Ammon's horn (tissue), 1 donor: Measurements from ENCODE around the gene GTF3C1.
A peak's percentile ranks its signal among the peaks of the same experiment; 100 is the strongest.
"Not testable (repeated sequence)": the region's sequence is repeated elsewhere in the genome, so short reads cannot be mapped to it uniquely, and the experiment has no call there.

ENCODE experiments used
- DNase-seq: peaks from one replicate; pipeline ENCODE4 v3.0.0-alpha.2; 2016; ENCODE audit warnings: low spot score

The GTF3C1 gene, protein sequence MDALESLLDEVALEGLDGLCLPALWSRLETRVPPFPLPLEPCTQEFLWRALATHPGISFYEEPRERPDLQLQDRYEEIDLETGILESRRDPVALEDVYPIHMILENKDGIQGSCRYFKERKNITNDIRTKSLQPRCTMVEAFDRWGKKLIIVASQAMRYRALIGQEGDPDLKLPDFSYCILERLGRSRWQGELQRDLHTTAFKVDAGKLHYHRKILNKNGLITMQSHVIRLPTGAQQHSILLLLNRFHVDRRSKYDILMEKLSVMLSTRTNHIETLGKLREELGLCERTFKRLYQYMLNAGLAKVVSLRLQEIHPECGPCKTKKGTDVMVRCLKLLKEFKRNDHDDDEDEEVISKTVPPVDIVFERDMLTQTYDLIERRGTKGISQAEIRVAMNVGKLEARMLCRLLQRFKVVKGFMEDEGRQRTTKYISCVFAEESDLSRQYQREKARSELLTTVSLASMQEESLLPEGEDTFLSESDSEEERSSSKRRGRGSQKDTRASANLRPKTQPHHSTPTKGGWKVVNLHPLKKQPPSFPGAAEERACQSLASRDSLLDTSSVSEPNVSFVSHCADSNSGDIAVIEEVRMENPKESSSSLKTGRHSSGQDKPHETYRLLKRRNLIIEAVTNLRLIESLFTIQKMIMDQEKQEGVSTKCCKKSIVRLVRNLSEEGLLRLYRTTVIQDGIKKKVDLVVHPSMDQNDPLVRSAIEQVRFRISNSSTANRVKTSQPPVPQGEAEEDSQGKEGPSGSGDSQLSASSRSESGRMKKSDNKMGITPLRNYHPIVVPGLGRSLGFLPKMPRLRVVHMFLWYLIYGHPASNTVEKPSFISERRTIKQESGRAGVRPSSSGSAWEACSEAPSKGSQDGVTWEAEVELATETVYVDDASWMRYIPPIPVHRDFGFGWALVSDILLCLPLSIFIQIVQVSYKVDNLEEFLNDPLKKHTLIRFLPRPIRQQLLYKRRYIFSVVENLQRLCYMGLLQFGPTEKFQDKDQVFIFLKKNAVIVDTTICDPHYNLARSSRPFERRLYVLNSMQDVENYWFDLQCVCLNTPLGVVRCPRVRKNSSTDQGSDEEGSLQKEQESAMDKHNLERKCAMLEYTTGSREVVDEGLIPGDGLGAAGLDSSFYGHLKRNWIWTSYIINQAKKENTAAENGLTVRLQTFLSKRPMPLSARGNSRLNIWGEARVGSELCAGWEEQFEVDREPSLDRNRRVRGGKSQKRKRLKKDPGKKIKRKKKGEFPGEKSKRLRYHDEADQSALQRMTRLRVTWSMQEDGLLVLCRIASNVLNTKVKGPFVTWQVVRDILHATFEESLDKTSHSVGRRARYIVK (N-terminal part only)

DNA sequence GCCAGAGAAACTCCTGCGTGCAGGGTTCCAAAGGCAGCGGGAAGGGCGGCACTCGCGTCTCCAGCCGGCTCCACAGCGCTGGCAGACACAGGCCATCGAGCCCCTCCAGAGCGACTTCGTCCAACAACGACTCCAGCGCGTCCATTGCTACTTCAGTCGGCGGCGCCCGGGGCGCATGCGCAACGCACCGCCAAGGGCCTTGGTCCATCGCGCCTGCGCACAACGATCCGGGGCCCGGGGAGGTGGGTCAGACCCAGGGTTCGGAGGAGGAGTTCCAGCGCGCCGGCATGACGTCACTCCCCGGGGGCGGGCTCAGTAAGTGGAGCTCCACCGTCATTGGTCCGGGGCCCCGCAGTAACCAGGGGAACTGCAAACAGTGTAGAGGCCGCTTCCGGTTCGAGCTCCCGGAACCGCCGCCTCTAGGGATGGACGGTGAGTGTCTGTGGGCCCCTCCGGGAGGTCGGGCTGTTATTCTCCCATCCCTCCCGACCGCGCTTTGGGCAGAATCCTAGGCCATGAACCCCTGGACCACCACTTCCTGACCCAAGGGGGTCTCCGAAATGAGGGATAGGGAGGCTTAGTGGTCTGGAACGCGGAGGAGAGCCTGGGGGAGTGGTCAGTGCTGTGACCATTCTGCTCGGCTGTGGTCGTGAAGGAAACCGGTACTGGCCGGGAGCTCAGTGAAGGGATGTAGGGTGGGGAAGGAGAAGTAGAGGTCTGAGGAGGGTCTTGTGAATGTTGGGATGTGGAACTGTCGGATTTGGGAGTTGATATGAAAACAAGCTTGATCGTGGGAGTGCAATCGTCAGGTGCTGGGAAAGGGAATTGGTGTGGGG is at the start of gene GTF3C1, which contains the start of gene KATNIP:
GTF3C1 (minus strand) TSS at position 168 of the 836 bp plus-strand sequence; CDS start at position 145, 23 bp downstream.
KATNIP (plus strand) TSS at position 399 of the 836 bp plus-strand sequence; CDS start at position 426, 27 bp downstream.
- peak; percentile 100 for DNase-seq

DNA sequence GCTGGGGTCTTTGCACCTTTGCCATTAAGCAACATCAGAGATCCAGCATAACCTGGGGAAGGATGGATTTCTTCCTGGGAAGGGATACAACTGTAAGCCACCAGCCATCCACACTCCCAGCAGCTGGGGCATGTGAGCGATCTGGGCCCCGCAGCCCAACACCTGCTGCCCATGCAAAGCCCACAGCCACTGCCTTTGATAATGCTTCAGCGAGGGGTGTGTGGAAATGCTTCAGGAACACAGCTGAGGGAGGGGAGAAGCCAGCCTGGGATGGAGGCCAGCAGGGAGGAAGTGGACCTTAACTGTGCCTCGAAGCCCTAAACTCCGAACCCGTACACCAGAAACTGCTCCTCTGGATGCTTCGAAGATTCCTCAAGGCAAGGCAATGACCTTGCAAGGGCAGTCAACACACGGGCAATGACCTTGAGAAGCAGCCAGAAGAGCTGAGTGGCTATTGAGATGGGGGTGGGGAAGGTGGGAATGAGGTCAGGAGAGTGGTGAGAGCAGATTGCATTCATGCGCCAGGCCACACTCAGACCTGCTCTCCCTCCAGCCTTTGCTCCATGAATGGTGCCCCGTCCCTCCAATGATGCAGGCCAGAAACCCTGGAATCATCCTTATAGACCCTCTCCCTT is 49.3 kb upstream of the GTF3C1 start:
- no peak for DNase-seq

DNA sequence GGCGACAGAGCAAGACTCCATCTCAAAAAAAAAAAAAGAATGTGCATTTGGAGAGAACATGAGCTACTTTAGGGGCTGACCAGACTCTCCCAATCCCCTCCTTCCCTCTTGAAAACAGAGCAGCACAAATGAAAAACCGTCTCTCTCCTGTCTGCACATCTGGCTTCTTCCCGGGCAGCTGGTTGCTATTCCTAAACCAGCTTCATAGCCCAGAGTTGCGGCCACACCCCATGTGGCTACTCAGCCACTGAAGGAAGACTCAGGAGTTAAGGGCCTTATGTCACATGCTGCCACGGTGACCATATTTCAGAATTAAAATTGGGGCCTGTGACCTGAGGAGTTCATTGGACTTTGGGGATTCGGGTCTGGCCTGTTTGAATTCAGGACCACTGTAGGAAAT is 48.5 kb upstream of the GTF3C1 start:
- DNase-seq: no peak

DNA sequence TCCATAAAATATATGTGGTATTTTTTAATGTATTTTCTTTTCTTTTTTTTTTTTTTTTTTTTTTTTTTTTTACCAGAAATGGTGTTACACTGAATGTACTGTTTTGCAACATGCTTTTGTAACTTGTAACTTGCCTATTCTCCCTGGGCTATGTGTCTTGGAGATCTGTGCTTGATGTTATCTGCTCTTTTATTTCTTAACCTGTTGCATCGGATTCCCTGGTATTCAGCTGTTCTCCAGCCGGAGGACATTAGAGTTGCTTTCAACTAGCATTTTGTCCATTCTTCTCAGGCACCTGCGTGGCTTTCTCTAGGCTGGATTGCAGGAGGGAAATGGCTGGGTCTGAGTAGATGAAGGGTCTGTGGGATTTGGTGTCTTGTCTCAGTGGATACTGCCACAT is 47.6 kb upstream of the GTF3C1 start:
- DNase-seq: no peak

DNA sequence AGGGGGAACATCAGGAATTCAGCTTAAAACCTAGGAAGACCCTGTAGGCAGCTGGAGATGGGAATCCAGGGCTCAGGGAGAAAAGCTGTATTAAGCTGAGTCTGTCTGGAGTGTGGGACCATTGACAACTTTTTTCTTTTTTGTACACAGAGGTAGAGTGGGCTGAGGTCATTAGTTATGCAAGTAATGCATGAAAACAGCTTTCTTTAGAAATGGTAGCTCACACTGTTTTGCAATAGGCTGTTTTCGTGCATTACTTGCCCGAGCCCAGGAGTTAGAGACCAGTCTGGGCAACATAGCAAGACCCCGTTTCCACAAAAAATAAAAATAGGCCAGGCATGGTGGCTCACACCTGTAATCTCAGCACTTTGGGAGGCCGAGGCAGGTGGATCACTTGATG is 46.7 kb upstream of the GTF3C1 start:
- DNase-seq: no peak

DNA sequence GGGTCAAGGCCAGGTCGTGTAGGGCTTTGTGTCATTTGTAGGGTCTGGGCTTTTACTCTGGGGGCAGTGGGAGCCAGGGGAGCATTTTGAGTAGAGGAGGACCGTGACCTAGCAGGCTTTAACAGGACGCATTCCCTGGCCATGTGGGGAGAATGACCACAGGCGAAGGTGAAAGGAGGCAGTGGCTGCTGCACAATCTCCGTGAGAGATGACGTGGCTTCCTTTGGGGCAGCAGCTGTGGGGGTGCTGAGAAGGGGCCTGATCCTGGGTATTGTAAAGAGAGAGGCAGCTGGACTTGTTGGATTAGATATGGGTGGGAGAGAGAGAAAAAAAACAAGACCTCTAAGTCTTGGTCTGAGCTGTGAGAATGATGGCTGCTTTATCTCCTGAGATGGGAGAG is 46.3 kb upstream of the GTF3C1 start:
- DNase-seq: no peak

DNA sequence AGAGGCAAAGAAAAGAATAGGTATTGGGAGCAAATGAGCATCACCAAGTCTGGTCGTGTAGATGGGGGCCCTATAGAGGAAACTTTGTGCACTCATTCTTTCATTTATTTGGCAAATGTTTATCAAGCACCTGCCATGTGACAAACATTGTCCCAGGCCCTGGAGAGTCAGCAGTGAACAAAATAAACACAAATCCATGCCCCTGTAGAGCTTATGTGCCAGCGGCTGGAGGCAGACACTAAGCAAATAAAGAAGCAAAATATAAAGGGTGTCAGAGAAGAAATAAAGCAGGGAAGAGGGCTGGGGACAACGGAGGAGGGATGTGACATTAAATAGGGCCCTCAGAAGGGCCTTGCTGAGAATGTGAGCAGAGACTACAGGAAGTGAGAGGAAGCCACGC is 45.8 kb upstream of the GTF3C1 start:
- no peak for DNase-seq

DNA sequence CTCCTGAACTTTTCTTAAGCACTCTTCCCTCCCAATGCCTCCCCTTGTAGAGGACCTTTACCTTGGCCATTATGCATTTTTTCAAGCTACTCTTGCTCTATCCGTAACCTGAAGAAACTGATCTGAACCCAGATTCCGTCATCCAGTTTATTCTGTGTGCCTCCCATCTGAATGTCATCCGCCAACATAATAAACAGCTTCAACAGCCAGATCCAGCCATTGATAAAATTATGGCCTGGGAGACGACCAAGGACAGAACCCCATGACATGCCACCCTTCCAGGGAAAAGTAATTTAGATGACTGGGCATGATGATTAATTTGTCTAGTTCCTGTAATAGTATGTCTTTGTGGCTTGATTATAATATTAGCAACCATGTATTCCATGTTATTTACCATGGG is 42.1 kb upstream of the GTF3C1 start:
- no peak for DNase-seq

DNA sequence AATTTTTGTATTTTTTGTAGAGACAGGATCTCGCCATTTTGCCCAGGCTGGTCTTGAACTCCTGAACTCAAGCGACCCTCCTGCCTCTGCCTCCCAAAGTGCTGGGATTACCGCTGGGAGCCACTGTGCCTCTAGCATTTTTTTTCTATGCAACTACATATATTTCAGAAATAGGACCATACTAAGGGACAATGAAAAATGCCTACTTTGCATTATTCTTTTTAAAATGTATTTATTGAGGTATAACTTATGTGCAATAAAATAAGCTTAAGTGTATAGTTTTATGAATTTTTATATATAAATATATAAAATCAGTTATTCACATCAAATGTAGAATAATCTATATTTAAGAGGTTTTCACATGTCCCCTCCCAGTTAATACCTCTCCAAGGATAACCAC is 38.3 kb upstream of the GTF3C1 start:
- no peak for DNase-seq

DNA sequence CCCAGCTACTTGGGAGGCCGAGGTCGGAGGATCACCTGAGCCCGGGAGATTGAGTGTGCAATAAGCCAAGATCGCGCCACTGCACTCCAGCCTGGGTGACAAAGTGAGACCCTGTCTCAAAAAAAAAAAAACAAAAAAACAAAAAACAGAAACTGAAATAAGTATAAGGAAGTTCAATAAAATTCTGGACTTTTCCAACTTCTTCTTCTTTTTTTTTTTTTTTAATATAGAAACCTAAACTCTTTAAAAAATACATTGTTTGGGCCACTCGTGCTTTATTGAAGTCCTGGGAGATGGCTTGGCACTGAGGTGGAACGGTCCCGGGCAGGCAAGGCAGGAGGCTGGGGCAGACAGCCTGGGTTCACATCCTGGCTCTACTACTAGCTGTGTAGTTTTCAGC is 37.0 kb upstream of the GTF3C1 start:
- no peak for DNase-seq

DNA sequence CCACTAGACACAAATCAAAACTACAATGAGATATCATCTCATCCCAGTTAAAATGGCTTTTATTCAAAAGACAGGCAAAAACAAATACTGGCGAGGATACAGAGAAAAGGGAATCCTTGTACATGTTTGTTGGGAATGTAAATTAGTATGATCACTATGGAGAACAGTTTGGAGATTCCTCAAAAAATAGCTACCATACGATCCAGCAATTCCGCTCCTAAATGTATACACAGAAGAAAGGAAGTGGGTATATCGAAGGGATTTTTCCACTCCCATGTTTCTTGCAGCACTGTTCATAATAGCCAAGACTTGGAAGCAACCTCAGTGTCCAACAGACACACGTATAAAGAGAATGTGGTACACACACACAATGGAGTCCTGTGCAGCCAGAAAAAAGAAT is 35.5 kb upstream of the GTF3C1 start:
- DNase-seq: no peak

DNA sequence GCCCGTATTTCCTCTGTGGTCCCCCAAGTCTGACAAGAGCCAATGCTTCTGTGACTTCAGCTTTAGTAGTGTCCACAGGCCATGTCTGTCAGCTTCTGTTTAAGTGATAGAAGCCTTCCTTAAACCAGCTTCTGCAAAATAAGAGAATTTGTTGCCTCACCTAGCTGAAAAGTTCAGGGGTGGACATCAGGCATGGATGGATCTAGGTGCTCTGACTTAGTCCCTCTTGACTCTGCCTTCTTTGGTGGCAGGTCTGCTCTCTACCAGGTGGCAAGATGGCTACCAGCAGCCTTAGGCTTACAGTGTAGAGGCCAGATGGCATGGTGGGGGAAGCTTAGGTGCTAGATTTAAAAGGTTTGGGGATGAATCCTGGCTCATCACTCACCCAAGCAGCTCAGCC is 33.9 kb upstream of the GTF3C1 start:
- DNase-seq: no peak

DNA sequence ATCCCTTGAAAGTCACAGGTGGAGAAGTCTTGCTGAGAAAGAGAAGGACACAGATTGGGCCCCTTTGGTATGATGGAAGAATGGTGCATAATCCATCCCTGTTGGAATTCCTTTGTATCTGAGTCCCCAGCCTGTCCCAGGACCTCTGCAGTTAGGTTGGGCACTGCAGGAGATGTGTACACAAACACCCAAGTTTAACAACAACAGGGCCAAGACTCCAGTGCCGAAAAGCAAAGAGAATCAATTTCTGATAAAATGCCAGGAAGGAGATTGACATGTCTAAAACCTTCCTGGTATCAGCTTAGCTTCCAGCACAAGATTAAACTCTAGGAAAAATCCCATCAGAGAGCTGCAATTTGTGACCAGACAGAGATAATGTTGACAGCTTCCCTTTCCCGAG is 33.2 kb upstream of the GTF3C1 start:
- DNase-seq: no peak

DNA sequence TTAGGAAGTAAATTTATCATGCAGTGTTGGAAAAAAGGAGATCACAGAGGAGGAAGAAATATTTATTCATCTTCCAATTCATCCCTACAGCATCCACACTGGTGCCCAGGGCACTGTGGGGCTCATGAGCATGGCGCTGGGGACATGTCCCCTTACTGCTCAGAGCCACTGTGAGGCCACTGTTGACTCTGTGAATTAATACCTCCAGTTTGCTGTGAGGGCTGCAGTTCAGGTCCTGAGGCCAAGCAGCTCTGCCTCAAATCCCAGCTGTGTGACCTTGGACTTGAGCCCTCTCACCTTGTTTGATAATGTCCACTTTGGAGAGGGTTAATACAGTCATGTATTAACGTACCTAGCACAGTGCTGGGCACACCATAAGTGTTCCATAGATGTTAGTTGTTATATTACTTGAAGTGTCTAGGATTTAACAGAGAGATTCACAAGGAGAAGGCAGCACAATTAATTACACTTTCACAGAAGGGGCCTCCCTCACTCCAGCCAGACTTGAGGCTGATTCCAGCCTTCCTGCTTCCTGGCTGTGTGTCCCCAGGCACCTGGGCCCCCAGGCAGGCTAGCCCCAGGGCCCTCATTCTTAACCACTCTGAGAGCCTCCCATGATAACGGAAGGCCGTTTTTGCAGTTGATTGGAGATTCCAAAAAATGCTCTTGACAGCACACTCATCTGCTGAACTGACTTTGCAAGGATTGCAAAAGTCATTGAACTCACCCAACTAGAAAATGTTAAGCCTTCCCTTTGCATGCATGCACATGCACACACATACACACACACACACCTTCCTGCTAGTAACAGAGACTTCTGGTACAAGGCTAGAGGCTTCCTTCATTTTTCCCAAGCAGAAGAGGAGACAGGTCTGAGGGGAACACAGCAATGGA is 29.6 kb upstream of the GTF3C1 start:
- no peak for DNase-seq

DNA sequence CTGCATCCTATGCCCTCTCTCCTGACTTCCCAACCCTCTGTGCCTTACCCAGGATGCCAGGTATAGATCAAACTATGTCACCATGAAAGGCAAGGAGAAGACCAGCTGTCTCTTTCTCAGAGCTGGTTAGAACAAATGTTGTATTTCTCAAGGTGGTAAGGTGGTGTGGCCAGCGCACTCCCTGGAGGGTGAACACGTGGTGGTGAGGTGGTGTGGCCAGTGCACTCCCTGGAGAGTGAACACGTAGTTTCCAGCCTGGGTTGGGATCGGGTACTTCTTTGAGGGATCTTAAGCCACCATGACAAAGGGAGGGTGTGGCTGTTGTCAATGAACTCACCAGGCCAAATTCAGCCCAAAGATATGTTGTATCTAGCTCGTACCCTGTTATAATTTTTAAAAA is 27.0 kb upstream of the GTF3C1 start:
- no peak for DNase-seq

DNA sequence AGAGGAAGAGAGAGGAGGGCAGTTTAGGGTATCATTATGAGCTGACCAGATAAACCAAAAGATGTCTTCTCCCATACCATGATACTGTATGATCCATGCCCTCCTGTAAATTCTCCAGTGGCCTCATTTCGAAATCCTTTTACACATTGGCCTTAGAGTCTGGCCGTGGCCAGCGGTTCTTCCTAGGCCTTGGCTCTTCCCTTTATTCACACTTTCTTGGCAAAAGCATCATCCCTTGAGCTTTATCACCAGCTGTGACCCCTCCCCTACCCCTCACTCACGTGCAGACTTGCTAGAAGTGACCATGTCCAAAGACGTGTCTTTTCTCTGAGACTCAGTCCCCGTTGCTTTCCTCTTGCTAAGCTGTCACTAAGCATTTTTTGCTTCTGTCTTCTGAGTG is 23.0 kb upstream of the GTF3C1 start:
- no peak for DNase-seq

DNA sequence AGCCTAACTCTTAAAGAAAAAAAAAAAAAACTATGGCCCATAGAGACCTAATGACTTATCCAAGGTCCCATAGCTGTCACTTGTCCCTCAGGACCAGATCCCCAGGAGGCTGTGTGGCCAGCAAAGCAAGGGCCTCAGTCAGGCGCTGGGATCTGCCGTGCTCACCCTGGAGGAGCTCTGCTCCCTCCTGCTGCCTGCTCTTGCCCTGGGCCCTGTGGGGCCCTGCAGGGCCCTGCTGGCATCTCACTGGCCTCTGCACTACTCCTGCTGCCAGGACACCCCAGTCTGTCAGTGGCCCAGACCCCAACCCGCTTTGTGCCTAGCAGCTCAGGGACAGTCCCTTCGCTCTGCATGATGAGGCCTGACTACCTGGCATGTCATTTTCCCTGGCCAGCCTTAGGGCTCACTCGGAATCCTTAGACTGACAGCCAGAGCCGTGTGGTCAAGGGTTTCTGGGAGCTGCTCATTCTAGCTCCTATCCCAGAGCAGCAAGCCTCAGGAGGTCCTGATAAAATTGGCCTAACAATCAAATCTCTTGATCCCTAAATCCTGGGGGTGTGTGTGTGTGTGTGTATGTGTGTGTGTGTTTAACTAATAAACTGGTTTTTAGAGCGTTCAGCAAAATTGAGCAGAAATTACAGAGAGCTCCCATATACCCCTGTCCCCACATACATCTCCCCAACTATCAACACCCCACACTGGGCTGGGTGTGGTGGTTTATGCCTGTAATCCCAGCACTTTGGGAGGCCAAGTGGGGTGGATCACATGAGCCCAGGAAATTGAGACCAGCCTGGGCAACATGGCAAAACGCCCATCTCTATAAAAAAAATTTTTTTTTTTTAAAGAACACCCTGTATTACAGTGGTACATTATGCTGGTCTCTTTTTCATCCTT is 22.0 kb upstream of the GTF3C1 start:
- no peak for DNase-seq

DNA sequence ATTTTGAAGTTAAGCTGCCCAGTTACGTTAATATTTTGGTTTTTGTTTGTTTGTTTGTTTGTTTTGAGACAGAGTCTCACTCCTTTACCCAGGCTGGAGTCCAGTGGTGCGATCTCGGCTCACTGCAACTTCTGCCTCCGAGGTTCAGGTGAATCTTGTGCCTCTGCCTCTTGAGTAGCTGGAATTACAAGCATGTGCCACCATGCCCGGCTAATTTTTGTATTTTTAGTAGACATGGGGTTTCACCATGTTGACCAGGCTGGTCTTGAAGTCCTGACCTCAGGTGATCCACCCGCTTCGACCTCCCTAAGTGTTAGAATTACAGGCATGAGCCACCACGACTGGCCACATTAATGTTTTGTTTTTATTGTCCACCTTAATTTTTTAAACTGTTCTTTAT is 21.3 kb upstream of the GTF3C1 start:
- not testable (repeated sequence) for DNase-seq

DNA sequence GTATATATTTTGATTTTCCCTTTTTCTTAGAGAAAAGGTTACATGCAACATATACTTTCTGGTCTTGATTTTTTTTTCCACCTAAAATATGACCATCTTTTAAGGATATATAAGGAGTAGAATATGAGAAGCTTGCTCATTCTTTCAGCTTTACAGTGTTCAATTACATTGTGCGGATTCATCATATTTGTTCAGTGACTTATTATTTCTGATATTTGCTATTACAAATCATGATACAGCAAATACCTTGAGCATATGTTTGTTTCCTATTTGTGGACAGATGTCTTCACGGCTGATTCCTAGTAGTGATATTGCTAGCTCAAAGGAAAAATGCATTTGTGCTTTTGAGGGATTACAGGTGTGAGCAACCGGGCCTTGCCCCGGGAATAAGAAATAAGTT is 18.4 kb upstream of the GTF3C1 start:
- DNase-seq: no peak
